Fibroblast of lung (primary cell): Measurements from ENCODE around the gene STOX2. TPM values are rescaled to one million over a fixed set of nuclear protein-coding genes. Genes with fewer than 3 reads are reported as not detected.

Experiments
- DNase-seq, 2 donors: peaks; one replicate each; pipeline versions ENCODE4 v3.0.0 to v3.0.0-alpha.2; 2010; ENCODE audit warnings: low read depth in 2 of 2
- H2AFZ ChIP-seq: 2 replicates; pipeline ENCODE4 v1.5.1; 2012; ENCODE audit warnings: low read length, control low read depth, inconsistent platforms
- H3K27ac ChIP-seq: 2 replicates; pipeline ENCODE4 v1.5.1; 2011; ENCODE audit warnings: low read length, control low read depth; ENCODE audit not compliant: insufficient read depth
- H3K27me3 ChIP-seq: 2 replicates; pipeline ENCODE4 v1.5.1; 2011; ENCODE audit warnings: mild to moderate bottlenecking, low read length; ENCODE audit not compliant: control insufficient read depth, insufficient read depth
- H3K36me3 ChIP-seq: 2 replicates; pipeline ENCODE4 v1.5.1; 2011; ENCODE audit warnings: low read length; ENCODE audit not compliant: control insufficient read depth, insufficient read depth
- H3K4me1 ChIP-seq: 2 replicates; pipeline ENCODE4 v1.5.1; 2011; ENCODE audit warnings: low read length; ENCODE audit not compliant: control insufficient read depth, insufficient read depth; ENCODE audit errors: extremely low read depth
- H3K4me2 ChIP-seq: 2 replicates; pipeline ENCODE4 v1.5.1; 2011; ENCODE audit warnings: low read length, control low read depth; ENCODE audit not compliant: insufficient read depth; ENCODE audit errors: extremely low read depth
- H3K4me3 ChIP-seq, 4 experiments: fragments of 200-600 bp in 1 of 4; sonication (generic) in 1 of 4; replicated peaks in 1 of 4; 2 replicates each; pipeline ENCODE4 v1.5.1; 2011 to 2016; ENCODE audit warnings: low read length in 4 of 4, low read depth in 3 of 4, mild to moderate bottlenecking in 3 of 4, control low read depth in 2 of 4, inconsistent platforms in 1 of 4, mixed read lengths in 1 of 4; ENCODE audit not compliant: insufficient read depth in 1 of 4; ENCODE audit errors: control extremely low read depth in 1 of 4
- H3K79me2 ChIP-seq: 2 replicates; pipeline ENCODE4 v1.5.1; 2012; ENCODE audit warnings: mild to moderate bottlenecking, low read length, inconsistent platforms; ENCODE audit not compliant: control insufficient read depth, insufficient read depth
- H3K9ac ChIP-seq: 2 replicates; pipeline ENCODE4 v1.5.1; 2011; ENCODE audit warnings: mild to moderate bottlenecking, low read length, control low read depth; ENCODE audit not compliant: insufficient read depth
- H3K9me3 ChIP-seq: 2 replicates; pipeline ENCODE4 v1.5.1; 2012; ENCODE audit warnings: low read depth, low read length; ENCODE audit not compliant: control insufficient read depth, insufficient read depth
- H4K20me1 ChIP-seq: 2 replicates; pipeline ENCODE4 v1.5.1; 2011; ENCODE audit warnings: low read length; ENCODE audit not compliant: control insufficient read depth, insufficient read depth; ENCODE audit errors: extremely low read depth
- CTCF ChIP-seq, 2 donors: IDR thresholded peaks in 1 of 2; conservative IDR thresholded peaks in 1 of 2; 1 replicate in 1 of 2; 2 replicates in 1 of 2; pipeline ENCODE4 v1.5.1; 2011 to 2012; ENCODE audit warnings: low read length in 2 of 2, control low read depth in 1 of 2, inconsistent platforms in 1 of 2, low read depth in 1 of 2, mild to moderate bottlenecking in 1 of 2
- EZH2 ChIP-seq: IDR thresholded peaks from 2 replicates; pipeline ENCODE4 v1.5.1; 2012; ENCODE audit warnings: low read length, control low read depth, mild to moderate bottlenecking; ENCODE audit errors: missing control alignments
- polyA plus RNA-seq, 2 donors: library from polyadenylated mRNA; depleted of rRNA in 1 of 2; stranded (reverse) in 1 of 2; unstranded in 1 of 2; fragments of >200 nt; gene quantifications; 2 replicates each; pipeline ENCODE4 v1.2.1, GENCODE V29; 2011 to 2012; ENCODE audit warnings: missing spikeins in 1 of 2
- total RNA-seq: library from RNA; depleted of rRNA; stranded (reverse); fragments of >200 nt; gene quantifications from 2 replicates; pipeline ENCODE4 v1.2.1, GENCODE V29; 2014

Gene STOX2
- total and polyA plus RNA-seq, 2 donors (not counting 1 experiment from before 2014, with no cell fraction given) = 0.66 to 3.3 TPM

- Histone ChIP-seq H3K4me3 (no peak overlapping the region), H3K9ac (no peak overlapping the region), H2AFZ (no peak overlapping the region), H3K9me3 (no peaks in the 10 kb centered on the region), H3K4me1 (no peaks in the 10 kb centered on the region), H3K4me2 (no peak overlapping the region), H4K20me1 (no peaks in the 10 kb centered on the region), H3K79me2 (no peaks in the 10 kb centered on the region), H3K27ac (no peak overlapping the region), H3K36me3 (no peaks in the 10 kb centered on the region), H3K27me3 (no peaks in the 10 kb centered on the region)
- TF ChIP-seq EZH2 (no peak), CTCF (conservative IDR thresholded peaks at IDR 0.05 in 1 of 2, IDR thresholded peaks at IDR 0.05 in 1 of 2; ENCODE audit: low read depth in 1 of 2, low read length in 2 of 2) (no peak)
- no peak for DNase-seq
Measured at GRCh38 chr4:184064877-184065276, 159.8 kb downstream of the STOX2 start.

GRCh38 chr4:184066584-184067300 lies 161.6 kb downstream of the STOX2 start:
- H3K9me3 ChIP-seq = no peaks in the 10 kb centered on the region
- no peaks in the 10 kb centered on the region for H3K27me3 ChIP-seq
- H3K79me2 ChIP-seq = no peaks in the 10 kb centered on the region
- no peak for TF ChIP-seq CTCF (conservative IDR thresholded peaks at IDR 0.05 in 1 of 2, IDR thresholded peaks at IDR 0.05 in 1 of 2; ENCODE audit: low read depth in 1 of 2, low read length in 2 of 2)
- no peak for TF ChIP-seq EZH2
- no peaks in the 10 kb centered on the region for H4K20me1 ChIP-seq
- no peak overlapping the region for H3K27ac ChIP-seq
- H3K4me3 ChIP-seq = no peak overlapping the region
- no peak overlapping the region for H3K9ac ChIP-seq
- no peak overlapping the region for H2AFZ ChIP-seq
- no peak overlapping the region for H3K4me2 ChIP-seq
- DNase-seq = peak in 1 of 2 donors; percentile 6
- no peaks in the 10 kb centered on the region for H3K36me3 ChIP-seq
- H3K4me1 ChIP-seq = no peaks in the 10 kb centered on the region

GRCh38 chr4:184067931-184068554 lies 162.9 kb downstream of the STOX2 start:
- H3K27ac ChIP-seq = no peak overlapping the region
- no peak for DNase-seq
- no peak for TF ChIP-seq EZH2
- H3K79me2 ChIP-seq = no peaks in the 10 kb centered on the region
- no peaks in the 10 kb centered on the region for H3K36me3 ChIP-seq
- no peak overlapping the region for H3K4me3 ChIP-seq
- H2AFZ ChIP-seq = no peak overlapping the region
- no peaks in the 10 kb centered on the region for H4K20me1 ChIP-seq
- H3K4me1 ChIP-seq = no peaks in the 10 kb centered on the region
- no peak overlapping the region for H3K4me2 ChIP-seq
- H3K9me3 ChIP-seq = no peaks in the 10 kb centered on the region
- no peak overlapping the region for H3K9ac ChIP-seq
- H3K27me3 ChIP-seq = no peaks in the 10 kb centered on the region

Other genes starting within 250 kb of the STOX2 start
- 14.9 and 17.8 TPM in 2 replicates for gene RWDD4, start 246.1 kb upstream of the STOX2 start, total RNA-seq
- 16.9 and 20.7 TPM in 2 replicates for gene RWDD4, start 246.1 kb upstream of the STOX2 start, polyA plus RNA-seq
- 46.2 and 46.6 TPM in 2 replicates for gene TRAPPC11, start 246.0 kb upstream of the STOX2 start, total RNA-seq
- gene TRAPPC11, start 246.0 kb upstream of the STOX2 start, polyA plus RNA-seq = 31.4 and 36.4 TPM in 2 replicates